Endothelial cell of umbilical vein (primary cell): ENCODE data around the gene LRP1. TPM values are rescaled to one million over a fixed set of nuclear protein-coding genes. Genes with fewer than 3 reads are reported as not detected.

Source experiments
- BruUV-seq: library from RNA; stranded (reverse); fragments of 400-500 nt; replicated peaks from 2 replicates; lab custom pipeline; 2021; lab: Mats Ljungman, UMichigan
- CTCF ChIA-PET: fragments of 300-600, 350-600 bp; sonication (Branson Sonifier 250); formaldehyde crosslinking; loops from one replicate; lab custom pipeline; 2021; ENCODE audit warnings: antibody characterized with exemption, inconsistent platforms; lab: Charles Lee
- POLR2A ChIA-PET: fragments of 300-600, 350-600 bp; sonication (Branson Sonifier 250); formaldehyde crosslinking; loops from one replicate; lab custom pipeline; 2021; ENCODE audit warnings: antibody characterized with exemption, inconsistent platforms; lab: Charles Lee
- DNase-seq: peaks from one replicate; pipeline ENCODE4 v3.0.0-alpha.2; 2011; ENCODE audit warnings: low read depth, low spot score
- FAIRE-seq: peaks from 2 replicates; lab custom pipeline; 2011; peaks lifted over from hg19 to GRCh38; lab: Jason Lieb, UNC
- H2AFZ ChIP-seq: 2 replicates; pipeline ENCODE4 v1.6.0; 2012; ENCODE audit warnings: low read depth, low read length, control low read depth, inconsistent platforms
- H3K27ac ChIP-seq: 2 replicates; pipeline ENCODE4 v1.5.1; 2011; ENCODE audit warnings: low read depth, mild to moderate bottlenecking, control low read depth, low read length, moderate library complexity; ENCODE audit not compliant: insufficient read depth
- H3K27me3 ChIP-seq, 2 experiments: 2 replicates each; pipeline versions ENCODE4 v1.6.0 to v1.6.1; 2011; ENCODE audit warnings: low read length in 2 of 2, mixed read lengths in 1 of 2; ENCODE audit not compliant: control insufficient read depth in 2 of 2, insufficient read depth in 2 of 2
- H3K36me3 ChIP-seq, 2 experiments: 2 replicates in 1 of 2; 3 replicates in 1 of 2; pipeline ENCODE4 v1.5.1; 2011; ENCODE audit warnings: low read length in 2 of 2, mild to moderate bottlenecking in 1 of 2, moderate library complexity in 1 of 2; ENCODE audit not compliant: control insufficient read depth in 2 of 2, insufficient read depth in 2 of 2; ENCODE audit errors: extremely low read depth in 1 of 2
- H3K4me1 ChIP-seq: 3 replicates; pipeline ENCODE4 v1.5.1; 2011; ENCODE audit warnings: mild to moderate bottlenecking, low read length; ENCODE audit not compliant: control insufficient read depth, insufficient read depth; ENCODE audit errors: extremely low read depth
- H3K4me2 ChIP-seq: 2 replicates; pipeline ENCODE4 v1.6.1; 2011; ENCODE audit warnings: low read length, control low read depth, mixed read lengths; ENCODE audit not compliant: insufficient read depth
- H3K4me3 ChIP-seq, 3 experiments: fragments of 200-600 bp in 1 of 3; sonication (generic), shearing (Covaris generic) in 1 of 3; replicated peaks in 1 of 3; 2 replicates each; pipeline ENCODE4 v1.5.1; 2011 to 2016; ENCODE audit warnings: control low read depth in 3 of 3, low read length in 3 of 3, mild to moderate bottlenecking in 2 of 3, inconsistent platforms in 1 of 3, low read depth in 1 of 3, moderate library complexity in 1 of 3; ENCODE audit not compliant: insufficient read depth in 1 of 3
- H3K79me2 ChIP-seq: 2 replicates; pipeline ENCODE4 v1.6.0; 2012; ENCODE audit warnings: low read length, inconsistent platforms; ENCODE audit not compliant: control insufficient read depth, insufficient read depth
- H3K9ac ChIP-seq: replicated peaks from 2 replicates; pipeline ENCODE3; 2011; ENCODE audit warnings: low read length, control low read depth; ENCODE audit not compliant: insufficient read depth; ENCODE audit errors: extremely low read depth
- H3K9me1 ChIP-seq: replicated peaks from 3 replicates; pipeline ENCODE4 v1.6.0; 2011; ENCODE audit warnings: mild to moderate bottlenecking, low read length; ENCODE audit not compliant: control insufficient read depth, insufficient read depth; ENCODE audit errors: extremely low read depth
- H3K9me3 ChIP-seq: replicated peaks from 2 replicates; pipeline ENCODE4 v1.5.1; 2012; ENCODE audit warnings: low read length, inconsistent platforms; ENCODE audit not compliant: control insufficient read depth, insufficient read depth
- H4K20me1 ChIP-seq: replicated peaks from 2 replicates; pipeline ENCODE3; 2011; ENCODE audit warnings: mild to moderate bottlenecking, low read length; ENCODE audit not compliant: control insufficient read depth, insufficient read depth; ENCODE audit errors: extremely low read depth
- EZH2 ChIP-seq: IDR thresholded peaks from 2 replicates; pipeline ENCODE4 v1.6.1; 2012; ENCODE audit warnings: borderline replicate concordance, low read depth, mild to moderate bottlenecking, moderate library complexity, low read length, inconsistent platforms; ENCODE audit not compliant: severe bottlenecking
- FOS ChIP-seq: IDR thresholded peaks from 2 replicates; pipeline ENCODE4 v1.6.1; 2011; ENCODE audit warnings: mild to moderate bottlenecking, low read length, moderate library complexity, borderline replicate concordance; ENCODE audit not compliant: insufficient read depth
- GATA2 ChIP-seq: IDR thresholded peaks from 2 replicates; pipeline ENCODE4 v1.7.0; 2011; ENCODE audit warnings: low read depth, mild to moderate bottlenecking, moderate library complexity, mixed read lengths, low read length; ENCODE audit not compliant: insufficient read length, insufficient read depth
- JUN ChIP-seq: IDR thresholded peaks from 2 replicates; pipeline ENCODE4 v1.6.1; 2011; ENCODE audit warnings: borderline replicate concordance, low read depth; ENCODE audit not compliant: insufficient read length, insufficient read depth
- MYC ChIP-seq: IDR thresholded peaks from one replicate; pipeline ENCODE4 v1.6.1; 2011; ENCODE audit warnings: mild to moderate bottlenecking, low read depth, low read length
- POLR2A ChIP-seq: IDR thresholded peaks from 2 replicates; pipeline ENCODE4 v1.6.1; 2012; ENCODE audit warnings: low read depth, mild to moderate bottlenecking, control low read depth, low read length
- POLR2AphosphoS5 ChIP-seq: IDR thresholded peaks from 2 replicates; pipeline ENCODE4 v1.6.1; 2012; ENCODE audit warnings: low read depth, mild to moderate bottlenecking, control low read depth, low read length, moderate library complexity; ENCODE audit not compliant: insufficient read depth
- dilution Hi-C: fragments of 300-500 bp; cut with MboI; formaldehyde crosslinking; loops from one replicate; pipeline ENCODE4 v1.15.0; 2019; ENCODE audit warnings: low sequenced_read_pairs; ENCODE audit not compliant: extremely low pct_ligation_motif_present
- intact Hi-C: fragments of 100-400 bp; cut with micrococcal nuclease; formaldehyde crosslinking; loops from one replicate; pipeline ENCODE4 v1.10.0; 2022
- polyA plus RNA-seq, 4 experiments: library from polyadenylated mRNA; depleted of rRNA in 3 of 4; stranded (reverse) in 3 of 4; unstranded in 1 of 4; fragments of >200 nt; gene quantifications; 2 replicates each; pipeline versions ENCODE4 v1.2.1 to v1.2.3, GENCODE V29; 2011 to 2012; ENCODE audit warnings: missing spikeins in 1 of 4
- total RNA-seq: library from RNA; stranded (reverse); gene quantifications from 2 replicates; pipeline ENCODE4 v1.2.3, GENCODE V29; 2021

LRP1 gene
- total and polyA plus RNA-seq, 2 donors (not counting 3 experiments of a cell fraction or from before 2014, with no cell fraction given): 1.6 to 4.6 TPM

GRCh38 chr12:57232156-57232756 is 104.0 kb downstream of the LRP1 start:
- FAIRE-seq: no peak

GRCh38 chr12:57233357-57234232 is 105.3 kb downstream of the LRP1 start:
- no peak for TF ChIP-seq MYC
- TF ChIP-seq POLR2A: no peak
- TF ChIP-seq EZH2: no peak
- TF ChIP-seq POLR2AphosphoS5: no peak
- no peak for TF ChIP-seq JUN
- no peak for TF ChIP-seq GATA2
- intact Hi-C loops: no loop called here
- ChIA-PET CTCF (interaction anchor here (1.1 to 1.9 kb wide), 2 partner anchors 9 to 20 kb away, joined by 6 to 7 read pairs; no protein-coding TSS in a partner anchor), POLR2A (no interaction called here)
- H3K9me1 ChIP-seq: no peaks in the 10 kb centered on the region
- H3K36me3 ChIP-seq: peaks cover 3 to 27% of the 10 kb centered on the region in 2 experiments
- H3K9ac ChIP-seq: no peak overlapping the region
- BruUV-seq: no TSS peak
- peaks cover 23% of the 10 kb centered on the region for H3K79me2 ChIP-seq
- dilution Hi-C loops: no loop called here
- peaks cover 23% of the 10 kb centered on the region for H3K4me1 ChIP-seq
- no peaks in the 10 kb centered on the region for H3K9me3 ChIP-seq
- FAIRE-seq (no peak), DNase-seq (no peak)
- no peak overlapping the region for H2AFZ ChIP-seq
- no peak overlapping the region for H3K27ac ChIP-seq
- H3K4me3 ChIP-seq: no peak overlapping the region
- H3K27me3 ChIP-seq: peaks cover 21 to 23% of the 10 kb centered on the region in 2 experiments
- H4K20me1 ChIP-seq: no peaks in the 10 kb centered on the region
- H3K4me2 ChIP-seq: no peak overlapping the region

More at GRCh38 chr12:57232156-57232756, 104.0 kb downstream of the LRP1 start:
- TF ChIP-seq POLR2A (peak; percentile 24), FOS (no peak)
- no peak for DNase-seq
- H3K27ac ChIP-seq: no peak overlapping the region
- no peak overlapping the region for H2AFZ ChIP-seq
- no peaks in the 10 kb centered on the region for H4K20me1 ChIP-seq
- H3K79me2 ChIP-seq: peaks cover 23% of the 10 kb centered on the region
- dilution Hi-C loops: no loop called here
- no peak overlapping the region for H3K4me3 ChIP-seq
- CTCF ChIA-PET: interaction anchor here (3.6 to 5.0 kb wide), 2 partner anchors 8 to 18 kb away, joined by 54 to 129 read pairs; no protein-coding TSS in a partner anchor
- POLR2A ChIA-PET: interaction anchor here (0.6 kb wide), 1 partner anchor 50 kb away, joined by 7 read pairs; no protein-coding TSS in a partner anchor
- no peak overlapping the region for H3K9ac ChIP-seq
- peaks cover 18% of the 10 kb centered on the region for H3K4me1 ChIP-seq
- peaks cover 10 to 11% of the 10 kb centered on the region in 2 experiments for H3K27me3 ChIP-seq
- no TSS peak for BruUV-seq
- no peak overlapping the region for H3K4me2 ChIP-seq
- H3K9me3 ChIP-seq: no peaks in the 10 kb centered on the region
- no peaks in the 10 kb centered on the region for H3K9me1 ChIP-seq
- intact Hi-C loops: no loop called here
- H3K36me3 ChIP-seq: peaks cover 3 to 27% of the 10 kb centered on the region in 2 experiments
